Heart left ventricle (tissue), 16 donors: Measurements from ENCODE around the gene XYLT1. TPM values are rescaled to one million over a fixed set of nuclear protein-coding genes. Genes with fewer than 3 reads are reported as not detected.

Experiments used
- ATAC-seq, 4 donors: fragments of 200-7000 bp; cut with Tn5 transposase; one replicate each; pipeline ENCODE4 v1.9.1; 2020 to 2022; ENCODE audit warnings: moderate library complexity in 4 of 4, mild to moderate bottlenecking in 3 of 4, moderate number of reproducible peaks in 1 of 4
- DNase-seq, 5 donors: peaks; one replicate each; pipeline ENCODE4 v3.0.0-alpha.2; 2020
- H3K27ac ChIP-seq, 12 donors: fragments of 200-600 bp; sonication (generic) in 4 of 12; one replicate each; pipeline versions ENCODE4 v1.5.0 to v1.8.0; 2016 to 2022; ENCODE audit warnings: mild to moderate bottlenecking in 2 of 12
- H3K27me3 ChIP-seq, 9 donors: fragments of 200-600 bp; sonication (generic) in 2 of 9; one replicate each; pipeline versions ENCODE4 v1.5.1 to v1.8.0; 2016 to 2022; ENCODE audit warnings: mild to moderate bottlenecking in 3 of 9
- H3K36me3 ChIP-seq, 9 donors: fragments of 200-600 bp; sonication (generic) in 2 of 9; one replicate each; pipeline versions ENCODE4 v1.5.0 to v1.8.0; 2018 to 2022; ENCODE audit warnings: mild to moderate bottlenecking in 2 of 9
- H3K4me1 ChIP-seq, 12 donors: fragments of 200-600 bp; sonication (generic) in 4 of 12; one replicate each; pipeline versions ENCODE4 v1.5.0 to v1.8.0; 2016 to 2022; ENCODE audit warnings: mild to moderate bottlenecking in 3 of 12
- H3K4me3 ChIP-seq, 12 donors: fragments of 200-600 bp; sonication (generic) in 4 of 12; one replicate each; pipeline versions ENCODE4 v1.5.0 to v1.8.0; 2017 to 2022; ENCODE audit warnings: mild to moderate bottlenecking in 9 of 12, moderate library complexity in 4 of 12
- H3K9me3 ChIP-seq, 12 donors: fragments of 200-600 bp; sonication (generic) in 4 of 12; one replicate each; pipeline versions ENCODE4 v1.5.0 to v1.8.0; 2016 to 2022; ENCODE audit warnings: mild to moderate bottlenecking in 1 of 12
- CTCF ChIP-seq, 12 donors: fragments of 200-600 bp; sonication (generic) in 4 of 12; IDR thresholded peaks; one replicate each; pipeline versions ENCODE4 v1.5.0 to v1.8.0; 2018 to 2022; ENCODE audit warnings: antibody characterized with exemption in 12 of 12, mild to moderate bottlenecking in 5 of 12
- POLR2A ChIP-seq, 2 donors: fragments of 450-650 bp; IDR thresholded peaks; one replicate each; pipeline ENCODE4 v1.6.1; 2017; ENCODE audit warnings: antibody characterized with exemption in 2 of 2, mild to moderate bottlenecking in 2 of 2, moderate library complexity in 2 of 2
- WGBS, 4 donors: extraction: QIAGEN DNeasy Blood & Tissue Kit in 2 of 4; methylation state at CpG; one replicate each; pipeline versions ENCODE4 v1.1.5 to v1.1.7; 2013 to 2018; 5-methylcytosine and 5-hydroxymethylcytosine counted together
- intact Hi-C, 10 donors: fragments of 100-400 bp; cut with DNase I; formaldehyde crosslinking; loops; one replicate each; pipeline versions ENCODE4 v1.11.1 to v1.14.2; 2022
- polyA plus RNA-seq, 2 donors: library from polyadenylated mRNA; stranded (reverse); fragments of 200-250 nt; gene quantifications; one replicate each; pipeline ENCODE4 v1.2.3, GENCODE V29; 2013
- total RNA-seq, 9 donors: library from RNA; depleted of rRNA in 2 of 9; stranded (reverse); fragments of >200 nt in 2 of 9; fragmentation: NEBNext Ultra II Directional in 3 of 9; extraction: Animal tissue kit (Norgen Biotek cat#: 25700) in 3 of 9; gene quantifications; one replicate each; pipeline versions ENCODE4 v1.1.0 to v1.2.4, GENCODE V29; 2016 to 2023
- donor health status: ischemic (EF 13 %, LVEDD 7.1; RV severe dilation, severe dysfunction).
- donor health status: healthy with polysubstance abuse.
- donor health status: DM: no; HTN: yes; CAD: no.
- donor health status: DM: no; HTN: no; CAD: no.
- donor health status: ischemic (EF 25% LVEDD 6.9; RV normal size, moderate dysfunction).
- donor health status: ischemic (EF 25% LVEDD 5.7; RV mildly dilated, moderate dysfunction).
- donor health status: healthy.
- donor health status: DM: yes; HTN: yes; CAD: no.
- donor health status: ischemic (EF 35%, LVEDD 5.7; RV mildly dilated, moderate dysfunction).
- donor health status: nonischemic (EF 11% LVEDD 7.7; RV severe dilation, severe dysfunction).
- donor health status: DM: yes; HTN: yes; CAD: no.
- donor health status: PGD.
- donor health status: ischemic (EF 29% LVEDD 5.4; RV normal size, mild dysfunction).
- donor health status: nonischemic (EF 23%, LVEDD 6.1; RV moderate dilation, normal function).

Gene XYLT1
- total and polyA plus RNA-seq, 11 donors: 0.46 to 12.3 (median 2.4) TPM

DNA sequence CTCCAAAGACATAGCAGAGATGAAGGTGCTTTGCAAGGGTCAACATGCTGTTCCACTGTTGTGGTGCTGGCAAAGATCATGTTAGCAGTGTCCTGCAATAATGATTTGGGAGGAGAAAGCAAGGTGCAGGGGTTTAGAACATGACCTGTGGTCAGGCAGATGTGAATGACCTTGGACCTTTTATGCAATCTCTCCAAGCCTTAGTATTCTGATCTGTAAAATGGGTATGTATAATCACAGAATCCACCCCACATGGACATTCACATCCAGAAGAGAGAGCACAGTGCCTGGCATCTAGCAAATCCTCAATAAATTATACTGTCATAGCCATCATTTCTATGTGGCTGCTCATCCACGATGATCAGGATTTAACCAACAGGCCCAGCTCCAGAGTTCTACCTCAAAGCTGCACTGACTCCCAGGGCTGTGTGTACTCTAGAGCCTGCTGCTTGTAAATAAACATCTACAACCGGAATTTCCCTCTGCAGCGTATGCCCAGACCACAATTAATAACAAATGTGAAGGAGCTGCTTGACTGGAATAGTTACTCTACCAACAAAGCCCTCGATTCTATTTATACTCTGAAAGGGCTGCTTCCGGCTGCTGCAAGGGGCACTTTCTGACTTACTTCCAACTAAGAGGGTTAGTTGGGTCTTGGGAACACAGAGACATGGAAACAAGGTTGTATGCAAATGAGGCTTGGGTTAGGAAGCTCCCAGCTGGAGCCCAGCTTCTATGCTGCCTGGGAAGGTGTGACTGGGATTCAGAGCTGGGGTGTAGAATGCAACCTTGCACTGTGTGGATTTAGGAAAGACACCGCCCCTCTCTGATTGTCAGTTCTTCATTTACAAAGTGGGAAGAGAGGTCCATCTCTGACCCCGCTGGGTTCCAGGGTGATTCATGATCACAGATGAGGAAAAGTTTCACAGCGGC, 265.2 kb downstream of the XYLT1 start:
- no peaks in the 10 kb centered on the region for H3K9me3 ChIP-seq
- intact Hi-C loops: no loop called here
- peaks cover 0 to 13% (median 0%) of the 10 kb centered on the region in 12 donors for H3K4me1 ChIP-seq
- ATAC-seq: no peak
- no peaks in the 10 kb centered on the region for H3K36me3 ChIP-seq
- H3K27me3 ChIP-seq: no peaks in the 10 kb centered on the region
- DNase-seq: no peak
- 58 to 65% (median 60%) methylated on average over 8 of the region's 8 CpGs for WGBS, 4 donors
- H3K4me3 ChIP-seq: no peak overlapping the region
- TF ChIP-seq CTCF (IDR thresholded peaks at IDR 0.05): no peak
- no peak for TF ChIP-seq POLR2A (IDR thresholded peaks at IDR 0.05)
- no peak overlapping the region for H3K27ac ChIP-seq

DNA sequence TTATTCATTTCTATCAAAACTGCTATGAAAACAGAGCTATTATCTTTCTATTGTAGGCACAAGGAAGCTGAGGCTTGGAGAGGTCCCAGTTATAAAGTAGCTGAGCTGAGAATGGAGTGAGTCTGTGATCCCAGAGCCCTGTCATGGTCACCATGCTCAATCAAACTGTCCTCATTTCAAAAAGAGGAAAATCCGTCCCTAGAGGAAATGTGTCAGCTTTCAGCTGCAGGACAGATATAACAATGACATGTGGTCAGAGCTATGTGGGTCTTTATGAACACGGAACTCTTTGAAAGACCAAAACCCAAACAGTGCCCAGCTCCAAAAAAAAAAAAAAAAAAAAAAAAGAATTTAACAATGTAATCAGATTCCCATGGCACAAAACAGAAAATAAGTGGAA, 266.1 kb downstream of the XYLT1 start:
- TF ChIP-seq POLR2A (IDR thresholded peaks at IDR 0.05) (no peak), CTCF (IDR thresholded peaks at IDR 0.05) (no peak)
- intact Hi-C loops: no loop called here
- WGBS, 4 donors: 34 to 54% (median 42%) methylated on average over 2 of the region's 2 CpGs
- Histone ChIP-seq H3K27ac (no peak overlapping the region), H3K4me3 (no peak overlapping the region), H3K36me3 (peaks cover 0 to 5% (median 0%) of the 10 kb centered on the region in 9 donors), H3K9me3 (no peaks in the 10 kb centered on the region), H3K27me3 (no peaks in the 10 kb centered on the region), H3K4me1 (peaks cover 0 to 13% (median 0%) of the 10 kb centered on the region in 12 donors)
- DNase-seq (no peak), ATAC-seq (peak in 2 of 4 donors; percentile 15 to 32)

DNA sequence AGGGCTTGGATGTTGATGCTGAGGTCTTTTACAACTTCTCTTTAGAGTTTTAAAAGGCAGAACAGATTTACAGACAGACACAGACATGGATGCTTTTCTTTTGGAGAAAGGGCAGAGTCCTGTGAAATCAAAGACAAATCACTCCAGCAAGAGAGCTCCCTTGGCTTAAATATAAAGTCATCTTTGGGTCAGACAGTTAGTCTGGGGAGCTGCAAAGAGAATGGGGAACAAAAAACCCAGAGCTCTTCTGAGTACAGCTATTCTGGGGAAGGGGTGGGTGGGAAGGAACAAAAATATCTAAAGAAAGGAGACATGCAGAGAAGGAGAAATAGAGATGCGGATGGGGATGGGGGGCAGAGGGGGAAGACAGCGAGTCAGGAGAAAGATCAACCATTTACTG, 266.6 kb downstream of the XYLT1 start:
- Histone ChIP-seq H3K36me3 (peaks cover 0 to 5% (median 0%) of the 10 kb centered on the region in 9 donors), H3K4me1 (peaks cover 0 to 13% (median 0%) of the 10 kb centered on the region in 12 donors), H3K9me3 (no peaks in the 10 kb centered on the region), H3K4me3 (no peak overlapping the region), H3K27ac (no peak overlapping the region), H3K27me3 (no peaks in the 10 kb centered on the region)
- TF ChIP-seq POLR2A (IDR thresholded peaks at IDR 0.05): no peak
- no peak for TF ChIP-seq CTCF (IDR thresholded peaks at IDR 0.05)
- DNase-seq: no peak
- WGBS, 4 donors: 83 to 88% (median 85%) methylated on average over 2 of the region's 2 CpGs
- ATAC-seq: no peak
- intact Hi-C loops: no loop called here

DNA sequence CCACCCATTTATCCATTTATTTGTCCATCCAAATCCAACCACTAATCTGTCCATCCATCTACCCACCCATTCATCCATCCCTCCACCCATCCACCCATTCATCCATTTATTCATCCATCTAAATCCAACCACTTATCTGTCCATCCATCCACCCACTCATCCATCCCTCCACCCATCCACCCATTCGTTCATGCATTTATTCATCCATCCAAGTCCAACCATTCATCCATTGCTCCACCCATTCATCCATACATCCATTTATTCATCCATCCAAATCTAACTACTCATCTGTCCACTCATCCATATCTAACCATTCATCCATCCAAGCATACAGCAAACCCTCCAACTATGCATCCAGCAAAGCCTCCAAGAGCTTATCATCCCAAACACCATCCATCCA, 267.3 kb downstream of the XYLT1 start:
- intact Hi-C loops: no loop called here
- WGBS, 4 donors: 71 to 79% (median 75%) methylated on average over 1 of the region's 1 CpG
- H3K4me1 ChIP-seq: peaks cover 0 to 13% (median 0%) of the 10 kb centered on the region in 12 donors

More for the DNA sequence above, 267.3 kb downstream of the XYLT1 start:
- ATAC-seq: no peak
- DNase-seq: no peak
- Histone ChIP-seq H3K36me3 (peaks cover 0 to 5% (median 0%) of the 10 kb centered on the region in 9 donors), H3K9me3 (no peaks in the 10 kb centered on the region), H3K27ac (no peak overlapping the region), H3K27me3 (no peaks in the 10 kb centered on the region), H3K4me3 (no peak overlapping the region)
- TF ChIP-seq POLR2A (IDR thresholded peaks at IDR 0.05) (no peak), CTCF (IDR thresholded peaks at IDR 0.05) (no peak)
